ENCODE data around the gene RABGAP1L.
"Not testable (repeated sequence)": the region's sequence is repeated elsewhere in the genome, so short reads cannot be mapped to it uniquely, and the experiment has no call there.

RABGAP1L gene

GRCh38 chr1:175043824-175044223, 884.5 kb downstream of the RABGAP1L start:
- 0 out of 2 replicates have a peak, but pooled peaks cover 3% of the 10 kb centered on the region for H3K9me3 ChIP-seq
- H3K4me2 ChIP-seq: no peak overlapping the region
- no peak overlapping the region for H3K4me3 ChIP-seq
- no peak for TF ChIP-seq Cebpa-rat (IDR thresholded peaks at IDR 0.05)
- no peaks in the 10 kb centered on the region for H3K4me1 ChIP-seq
- H3K27me3 ChIP-seq: no peaks in the 10 kb centered on the region
- no peak overlapping the region for H3K9ac ChIP-seq
- H4K20me1 ChIP-seq: no peaks in the 10 kb centered on the region
- H3K36me3 ChIP-seq: no peaks in the 10 kb centered on the region
- H3K27ac ChIP-seq: no peak overlapping the region

- H3K4me1 ChIP-seq, H3K9ac ChIP-seq, H3K4me3 ChIP-seq, H3K36me3 ChIP-seq, H4K20me1 ChIP-seq, H3K4me2 ChIP-seq, H3K9me3 ChIP-seq, H3K27ac ChIP-seq, H3K27me3 ChIP-seq: not testable (repeated sequence)
Observed at GRCh38 chr1:175044591-175044990, 885.3 kb downstream of the RABGAP1L start.
